Measurements from ENCODE around the gene FTCDNL1. TPM values are rescaled to one million over a fixed set of nuclear protein-coding genes. Genes with fewer than 3 reads are reported as not detected.

Gene FTCDNL1
- total RNA-seq, 4 donors from 2014 or later, result 7.9 to 21.9 (median 16.3) TPM

GRCh38 chr2:199861132-199861774 is 10.3 kb upstream of the FTCDNL1 start:
- DNase-seq, result no peak
- no peaks in the 10 kb centered on the region for H3K36me3 ChIP-seq
- TF ChIP-seq POLR2A (IDR thresholded peaks at IDR 0.05) (no peak), CTCF (IDR thresholded peaks at IDR 0.05 in 4 of 5, conservative IDR thresholded peaks at IDR 0.05 in 1 of 5) (peak in 3 of 5 experiments; percentile 39 to 42 (median 42))
- peaks cover 4 to 5% of the 10 kb centered on the region in 2 donors for H3K4me1 ChIP-seq
- intact Hi-C loops (cut with DNase I; ENCODE audit: low total_unique reads) (loop anchor here (10.0 kb wide), 1 partner anchor 156 kb away; no protein-coding TSS in a partner anchor), in situ Hi-C loops (cut with MboI; ENCODE audit: low sequenced_read_pairs in 4 of 4) (no loop called here)
- peak in 1 of 2 donors; percentile 14 for ATAC-seq
- no peaks in the 10 kb centered on the region for H3K27me3 ChIP-seq
- no peak overlapping the region for H3K27ac ChIP-seq
- H3K4me3 ChIP-seq, result no peak overlapping the region
- no peaks in the 10 kb centered on the region for H3K9me3 ChIP-seq

- Histone ChIP-seq H3K27me3 (no peaks in the 10 kb centered on the region), H3K9me3 (no peaks in the 10 kb centered on the region), H3K4me3 (no peak overlapping the region), H3K4me1 (no peaks in the 10 kb centered on the region), H3K36me3 (no peaks in the 10 kb centered on the region), H3K27ac (no peak overlapping the region)
- intact Hi-C loops (cut with DNase I; ENCODE audit: low total_unique reads), result no loop called here
- no peak for DNase-seq
- TF ChIP-seq CTCF (IDR thresholded peaks at IDR 0.05 in 4 of 5, conservative IDR thresholded peaks at IDR 0.05 in 1 of 5) (no peak), POLR2A (IDR thresholded peaks at IDR 0.05) (no peak)
- in situ Hi-C loops (cut with MboI; ENCODE audit: low sequenced_read_pairs in 4 of 4), result no loop called here
- ATAC-seq, result no peak
Measured at GRCh38 chr2:199855812-199856211, 4.8 kb upstream of the FTCDNL1 start.

- peak overlapping the region; percentile 76 to 90 (median 84) for H3K27ac ChIP-seq
- intact Hi-C loops (cut with DNase I; ENCODE audit: low total_unique reads) (loop anchor here (1.0 kb wide), 1 partner anchor 59 kb away; the partner anchor contains the start of gene C2orf69), in situ Hi-C loops (cut with MboI; ENCODE audit: low sequenced_read_pairs in 4 of 4) (no loop called here)
- H3K9me3 ChIP-seq, result no peaks in the 10 kb centered on the region
- no peak for DNase-seq
- no peaks in the 10 kb centered on the region for H3K36me3 ChIP-seq
- ATAC-seq, result no peak
- H3K27me3 ChIP-seq, result no peaks in the 10 kb centered on the region
- TF ChIP-seq CTCF (IDR thresholded peaks at IDR 0.05 in 4 of 5, conservative IDR thresholded peaks at IDR 0.05 in 1 of 5), result no peak
- no peak for TF ChIP-seq POLR2A (IDR thresholded peaks at IDR 0.05)
- H3K4me3 ChIP-seq, result no peak overlapping the region
- H3K4me1 ChIP-seq, result peaks cover 0 to 5% of the 10 kb centered on the region in 2 donors
Measured at GRCh38 chr2:199851883-199852282, 891 bp upstream of the FTCDNL1 start.

GRCh38 chr2:199851501-199851810 is 464 bp upstream of the FTCDNL1 start:
- H3K36me3 ChIP-seq, result no peaks in the 10 kb centered on the region
- peak overlapping the region; percentile 52 to 77 (median 68) for H3K4me3 ChIP-seq
- no peaks in the 10 kb centered on the region for H3K9me3 ChIP-seq
- DNase-seq, result no peak
- peak overlapping the region; percentile 76 to 90 (median 84) for H3K27ac ChIP-seq
- no peak for TF ChIP-seq POLR2A (IDR thresholded peaks at IDR 0.05)
- TF ChIP-seq CTCF (IDR thresholded peaks at IDR 0.05 in 4 of 5, conservative IDR thresholded peaks at IDR 0.05 in 1 of 5), result no peak
- ATAC-seq, result no peak
- intact Hi-C loops (cut with DNase I; ENCODE audit: low total_unique reads), result loop anchor here (1.0 kb wide), 1 partner anchor 60 kb away; the partner anchor contains the start of gene C2orf69
- H3K4me1 ChIP-seq, result peaks cover 0 to 5% of the 10 kb centered on the region in 2 donors
- no peaks in the 10 kb centered on the region for H3K27me3 ChIP-seq
- in situ Hi-C loops (cut with MboI; ENCODE audit: low sequenced_read_pairs in 4 of 4), result no loop called here
